SK-N-SH treated with all-trans-retinoic acid at 6 μM for 48 hours (cell line): ENCODE data around the gene DTX1.

Source experiments
- ARNTL ChIP-seq: fragments of 450-650 bp; formaldehyde crosslinking; IDR thresholded peaks from 2 replicates; pipeline ENCODE4 v1.5.0; 2020; ENCODE audit warnings: low read depth, mild to moderate bottlenecking, moderate library complexity, borderline replicate concordance
- BACH2 ChIP-seq: fragments of 250-450 bp; sonication (Bioruptor Pico); IDR thresholded peaks from 2 replicates; pipeline ENCODE4 v1.9.0; 2021; ENCODE audit warnings: mild to moderate bottlenecking, borderline replicate concordance
- ISL1 ChIP-seq: fragments of 250-450 bp; sonication (Bioruptor Pico); IDR thresholded peaks from 2 replicates; pipeline ENCODE4 v2.1.2; 2022; ENCODE audit warnings: mild to moderate bottlenecking, moderate library complexity
- PPARA ChIP-seq: fragments of 250-450 bp; sonication (Bioruptor Pico); IDR thresholded peaks from 2 replicates; pipeline ENCODE4 v1.5.0; 2020; ENCODE audit warnings: mild to moderate bottlenecking, borderline replicate concordance
- RARB ChIP-seq: fragments of 250-450 bp; sonication (Bioruptor Pico); IDR thresholded peaks from 2 replicates; pipeline ENCODE4 v1.8.0; 2021; ENCODE audit warnings: mild to moderate bottlenecking, moderate library complexity
- SNAI2 ChIP-seq: fragments of 250-450 bp; sonication (Bioruptor Pico); IDR thresholded peaks from 2 replicates; pipeline ENCODE4 v1.5.0; 2020; ENCODE audit warnings: mild to moderate bottlenecking, moderate library complexity
- ZC3H10 ChIP-seq: fragments of 250-450 bp; sonication (Bioruptor Pico); IDR thresholded peaks from 2 replicates; pipeline ENCODE4 v1.5.1; 2021; ENCODE audit warnings: mild to moderate bottlenecking, moderate library complexity
- ZNF70 ChIP-seq: fragments of 450-650 bp; formaldehyde crosslinking; IDR thresholded peaks from 2 replicates; pipeline ENCODE4 v1.5.0; 2020; ENCODE audit warnings: mild to moderate bottlenecking, moderate library complexity
- TF ChIP-seq, protein P1 (sequence below): fragments of 250-450 bp; sonication (Bioruptor Pico); IDR thresholded peaks from 2 replicates; pipeline ENCODE4 v1.5.1; 2020; ENCODE audit warnings: low read depth, mild to moderate bottlenecking, moderate library complexity
- TF ChIP-seq, protein P2 (sequence below): fragments of 250-450 bp; sonication (Bioruptor Pico); IDR thresholded peaks from 2 replicates; pipeline ENCODE4 v1.5.1; 2021; ENCODE audit warnings: mild to moderate bottlenecking, moderate library complexity

DNA sequence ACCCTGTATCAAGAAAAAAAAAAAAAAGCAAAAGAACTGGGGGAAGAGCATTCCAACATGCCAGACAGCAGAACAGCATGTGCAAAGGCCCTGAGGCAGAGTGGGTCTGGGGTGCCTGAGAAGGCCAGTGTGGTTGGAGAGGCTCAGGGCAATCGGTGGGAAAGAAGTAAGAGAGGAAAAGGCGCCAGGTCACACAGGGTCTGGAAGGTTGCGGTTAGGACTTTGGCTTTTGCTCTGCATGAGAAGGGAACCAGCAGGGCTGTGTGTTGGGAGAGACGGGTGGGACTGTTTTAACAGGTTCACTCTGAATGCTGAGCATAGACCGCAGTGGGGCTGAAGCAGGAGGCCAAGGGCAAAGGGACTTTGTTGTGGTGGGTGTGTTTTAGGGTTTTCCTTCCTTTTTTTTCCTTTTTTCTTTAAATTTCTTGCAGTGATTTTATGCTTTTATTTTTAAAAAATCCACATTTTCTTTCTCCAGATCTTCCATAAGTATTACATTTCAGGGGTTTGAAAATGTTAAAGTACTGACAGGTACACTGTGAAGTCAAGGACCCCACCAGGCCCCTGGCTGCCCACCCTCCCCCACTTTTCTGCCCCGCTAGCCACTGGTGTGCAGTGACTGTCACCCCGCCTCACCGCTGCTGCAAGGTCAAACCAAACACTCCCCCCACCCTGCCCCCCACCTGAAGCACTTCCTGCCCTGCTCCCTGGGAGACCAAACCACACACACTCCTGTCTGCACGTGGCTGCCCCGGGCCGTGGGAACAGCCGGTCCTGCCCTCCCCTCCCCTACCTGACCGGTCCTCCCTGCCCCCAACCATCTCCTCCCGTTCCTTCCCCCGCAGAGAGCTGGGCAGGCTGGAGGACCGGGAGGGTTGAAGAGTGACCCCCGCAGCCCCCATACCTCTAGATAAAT, 30.0 kb downstream of the DTX1 start:
- TF ChIP-seq ARNTL (no peak), BACH2 (no peak), ZC3H10 (CRISPR knock-in tag) (no peak), RARB (CRISPR knock-in tag) (no peak), ISL1 (no peak), PPARA (CRISPR knock-in tag) (no peak), SNAI2 (CRISPR knock-in tag) (no peak), ZNF70 (CRISPR knock-in tag) (no peak)
- TF ChIP-seq, protein P1, sequence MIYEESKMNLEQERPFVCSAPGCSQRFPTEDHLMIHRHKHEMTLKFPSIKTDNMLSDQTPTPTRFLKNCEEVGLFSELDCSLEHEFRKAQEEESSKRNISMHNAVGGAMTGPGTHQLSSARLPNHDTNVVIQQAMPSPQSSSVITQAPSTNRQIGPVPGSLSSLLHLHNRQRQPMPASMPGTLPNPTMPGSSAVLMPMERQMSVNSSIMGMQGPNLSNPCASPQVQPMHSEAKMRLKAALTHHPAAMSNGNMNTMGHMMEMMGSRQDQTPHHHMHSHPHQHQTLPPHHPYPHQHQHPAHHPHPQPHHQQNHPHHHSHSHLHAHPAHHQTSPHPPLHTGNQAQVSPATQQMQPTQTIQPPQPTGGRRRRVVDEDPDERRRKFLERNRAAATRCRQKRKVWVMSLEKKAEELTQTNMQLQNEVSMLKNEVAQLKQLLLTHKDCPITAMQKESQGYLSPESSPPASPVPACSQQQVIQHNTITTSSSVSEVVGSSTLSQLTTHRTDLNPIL (CRISPR knock-in tag), result no peak
- TF ChIP-seq, protein P2, sequence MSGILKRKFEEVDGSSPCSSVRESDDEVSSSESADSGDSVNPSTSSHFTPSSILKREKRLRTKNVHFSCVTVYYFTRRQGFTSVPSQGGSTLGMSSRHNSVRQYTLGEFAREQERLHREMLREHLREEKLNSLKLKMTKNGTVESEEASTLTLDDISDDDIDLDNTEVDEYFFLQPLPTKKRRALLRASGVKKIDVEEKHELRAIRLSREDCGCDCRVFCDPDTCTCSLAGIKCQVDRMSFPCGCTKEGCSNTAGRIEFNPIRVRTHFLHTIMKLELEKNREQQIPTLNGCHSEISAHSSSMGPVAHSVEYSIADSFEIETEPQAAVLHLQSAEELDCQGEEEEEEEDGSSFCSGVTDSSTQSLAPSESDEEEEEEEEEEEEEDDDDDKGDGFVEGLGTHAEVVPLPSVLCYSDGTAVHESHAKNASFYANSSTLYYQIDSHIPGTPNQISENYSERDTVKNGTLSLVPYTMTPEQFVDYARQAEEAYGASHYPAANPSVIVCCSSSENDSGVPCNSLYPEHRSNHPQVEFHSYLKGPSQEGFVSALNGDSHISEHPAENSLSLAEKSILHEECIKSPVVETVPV (CRISPR knock-in tag), result no peak
